Tibial artery (tissue), 4 donors: ENCODE data around the gene ADAM8.

ENCODE experiments used
- DNase-seq, 2 donors: peaks; one replicate each; pipeline ENCODE4 v3.0.0-alpha.2; 2019
- H3K27ac ChIP-seq, 2 donors: fragments of 200-600 bp; sonication (generic) in 1 of 2; 1 replicate in 1 of 2; 2 replicates in 1 of 2; pipeline ENCODE4 v1.5.1; 2018 to 2019; ENCODE audit warnings: mild to moderate bottlenecking in 1 of 2
- H3K27me3 ChIP-seq, 2 donors: fragments of 200-600 bp; sonication (generic) in 1 of 2; one replicate each; pipeline versions ENCODE4 v1.5.1 to v1.6.0; 2016 to 2019
- H3K36me3 ChIP-seq, 3 donors: fragments of 200-600 bp; sonication (generic) in 2 of 3; one replicate each; pipeline ENCODE4 v1.5.1; 2016 to 2019; ENCODE audit warnings: mild to moderate bottlenecking in 2 of 3
- H3K4me1 ChIP-seq, 4 donors: fragments of 200-600 bp; sonication (generic) in 2 of 4; 1 replicate in 3 of 4; 2 replicates in 1 of 4; pipeline ENCODE4 v1.5.1; 2016 to 2019
- H3K4me3 ChIP-seq, 2 donors: fragments of 200-600 bp; sonication (generic) in 1 of 2; 1 replicate in 1 of 2; 2 replicates in 1 of 2; pipeline ENCODE4 v1.5.1; 2018 to 2019; ENCODE audit warnings: mild to moderate bottlenecking in 2 of 2
- H3K9me3 ChIP-seq, 3 donors: fragments of 200-600 bp; sonication (generic) in 1 of 3; one replicate each; pipeline ENCODE4 v1.5.1; 2016 to 2019
- CTCF ChIP-seq, 2 experiments: fragments of 200-600 bp in 1 of 2; fragments of 450-650 bp in 1 of 2; IDR thresholded peaks; one replicate each; pipeline ENCODE4 v1.5.1; 2017 to 2019; ENCODE audit warnings: antibody characterized with exemption in 2 of 2, mild to moderate bottlenecking in 1 of 2, moderate library complexity in 1 of 2
- intact Hi-C: fragments of 100-400 bp; cut with DNase I; formaldehyde crosslinking; loops from one replicate; pipeline ENCODE4 v1.15.0; 2023; ENCODE audit warnings: low total_unique reads

Gene ADAM8

GRCh38 chr10:133219782-133220181 is 56.9 kb downstream of the ADAM8 start:
- intact Hi-C loops, result no loop called here
- Histone ChIP-seq H3K4me3 (no peak overlapping the region), H3K27me3 (peaks cover 0 to 43% of the 10 kb centered on the region in 2 donors)

GRCh38 chr10:133218891-133219290 is 57.8 kb downstream of the ADAM8 start:
- no peak for DNase-seq
- no peak overlapping the region for H3K27ac ChIP-seq
- H3K36me3 ChIP-seq, result no peaks in the 10 kb centered on the region
- TF ChIP-seq CTCF (IDR thresholded peaks at IDR 0.05), result no peak
- intact Hi-C loops, result no loop called here
- H3K27me3 ChIP-seq, result peaks cover 0 to 43% of the 10 kb centered on the region in 2 donors
- no peak overlapping the region for H3K4me3 ChIP-seq
- H3K4me1 ChIP-seq, result no peaks in the 10 kb centered on the region
- H3K9me3 ChIP-seq, result no peaks in the 10 kb centered on the region

More at GRCh38 chr10:133219782-133220181, 56.9 kb downstream of the ADAM8 start:
- no peak for DNase-seq
- no peaks in the 10 kb centered on the region for H3K9me3 ChIP-seq
- no peaks in the 10 kb centered on the region for H3K4me1 ChIP-seq
- TF ChIP-seq CTCF (IDR thresholded peaks at IDR 0.05), result no peak
- no peak overlapping the region for H3K27ac ChIP-seq
- no peaks in the 10 kb centered on the region for H3K36me3 ChIP-seq

GRCh38 chr10:133217800-133218589 is 58.7 kb downstream of the ADAM8 start:
- H3K4me3 ChIP-seq, result no peak overlapping the region
- H3K27me3 ChIP-seq, result peaks cover 0 to 51% of the 10 kb centered on the region in 2 donors
- no peaks in the 10 kb centered on the region for H3K4me1 ChIP-seq
- no peak overlapping the region for H3K27ac ChIP-seq
- intact Hi-C loops, result no loop called here
- TF ChIP-seq CTCF (IDR thresholded peaks at IDR 0.05), result no peak
- no peaks in the 10 kb centered on the region for H3K9me3 ChIP-seq
- DNase-seq, result no peak
- no peaks in the 10 kb centered on the region for H3K36me3 ChIP-seq

DNA sequence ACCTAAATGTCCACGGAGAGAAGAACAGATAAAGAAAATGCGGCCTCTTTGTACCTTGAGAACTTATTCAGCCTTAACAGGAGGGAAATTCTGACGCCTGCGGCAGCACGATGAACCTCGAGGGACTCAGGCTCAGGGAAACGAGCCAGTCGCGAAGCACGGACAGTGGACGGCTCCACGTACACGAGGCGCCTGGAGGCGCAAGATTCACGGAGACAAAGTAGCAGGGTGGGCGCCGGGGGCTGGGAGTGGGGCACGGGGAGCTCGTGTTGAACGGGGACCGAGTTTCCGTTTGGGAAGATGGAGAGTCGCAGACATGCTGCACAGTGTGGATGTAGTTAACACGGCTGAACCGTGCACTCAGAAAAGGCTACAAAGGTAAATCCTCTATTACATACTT is 59.9 kb downstream of the ADAM8 start:
- Histone ChIP-seq H3K4me3 (no peak overlapping the region), H3K9me3 (no peaks in the 10 kb centered on the region), H3K4me1 (no peaks in the 10 kb centered on the region), H3K27ac (no peak overlapping the region), H3K36me3 (no peaks in the 10 kb centered on the region), H3K27me3 (peaks cover 0 to 59% of the 10 kb centered on the region in 2 donors)
- intact Hi-C loops, result no loop called here
- no peak for TF ChIP-seq CTCF (IDR thresholded peaks at IDR 0.05)
- no peak for DNase-seq

GRCh38 chr10:133215586-133215985 is 61.1 kb downstream of the ADAM8 start:
- no peak for DNase-seq
- no peaks in the 10 kb centered on the region for H3K4me1 ChIP-seq
- H3K4me3 ChIP-seq, result no peak overlapping the region
- no peaks in the 10 kb centered on the region for H3K9me3 ChIP-seq
- H3K27ac ChIP-seq, result no peak overlapping the region
- TF ChIP-seq CTCF (IDR thresholded peaks at IDR 0.05), result no peak
- no peaks in the 10 kb centered on the region for H3K36me3 ChIP-seq
- intact Hi-C loops, result no loop called here
- H3K27me3 ChIP-seq, result peaks cover 0 to 49% of the 10 kb centered on the region in 2 donors
